Neuronal stem cell (in vitro differentiated cells): Measurements from ENCODE around the gene THRAP3.

ENCODE experiments used
- DNase-seq: peaks from one replicate; pipeline ENCODE4 v3.0.0-alpha.2; 2013; ENCODE audit warnings: low spot score
- H2AFZ ChIP-seq: one replicate; pipeline ENCODE4 v1.6.1; 2013; ENCODE audit warnings: mild to moderate bottlenecking, low read length, inconsistent platforms
- H2AK5ac ChIP-seq: 2 replicates; pipeline ENCODE4 v1.6.1; 2013; ENCODE audit warnings: low read depth, mild to moderate bottlenecking, inconsistent platforms, low read length, moderate library complexity, mixed read lengths
- H2BK120ac ChIP-seq: 2 replicates; pipeline ENCODE4 v1.6.1; 2013; ENCODE audit warnings: low read depth, mild to moderate bottlenecking, inconsistent platforms, low read length, moderate library complexity, mixed read lengths
- H2BK12ac ChIP-seq: one replicate; pipeline ENCODE4 v1.6.1; 2013; ENCODE audit warnings: low read length, inconsistent platforms
- H2BK15ac ChIP-seq: 2 replicates; pipeline ENCODE4 v1.6.1; 2013; ENCODE audit warnings: mild to moderate bottlenecking, low read length, inconsistent platforms, mixed read lengths
- H2BK5ac ChIP-seq: one replicate; pipeline ENCODE4 v1.6.1; 2013; ENCODE audit warnings: inconsistent platforms, mild to moderate bottlenecking, low read length, moderate library complexity
- H3K14ac ChIP-seq: one replicate; pipeline ENCODE4 v1.6.1; 2013; ENCODE audit warnings: low read length, inconsistent platforms
- H3K18ac ChIP-seq: 2 replicates; pipeline ENCODE4 v1.6.1; 2013; ENCODE audit warnings: low read length, inconsistent platforms
- H3K23ac ChIP-seq: 2 replicates; pipeline ENCODE4 v1.6.1; 2013; ENCODE audit warnings: low read depth, mild to moderate bottlenecking, mixed read lengths, low read length, inconsistent platforms; ENCODE audit not compliant: poor library complexity
- H3K27ac ChIP-seq: replicated peaks from 3 replicates; pipeline ENCODE4 v1.5.1; 2013; ENCODE audit warnings: low read length, inconsistent platforms
- H3K27me3 ChIP-seq, 3 experiments: 2 replicates each; pipeline ENCODE4 v1.6.1; 2013; ENCODE audit warnings: low read length in 3 of 3, mild to moderate bottlenecking in 2 of 3, inconsistent platforms in 1 of 3, low read depth in 1 of 3, mixed read lengths in 1 of 3, moderate library complexity in 1 of 3; ENCODE audit not compliant: control insufficient read depth in 3 of 3, insufficient read depth in 3 of 3
- H3K36me3 ChIP-seq, 2 donors: replicated peaks in 1 of 2; 2 replicates each; pipeline ENCODE4 v1.6.1; 2013; ENCODE audit warnings: low read length in 2 of 2; ENCODE audit not compliant: control insufficient read depth in 2 of 2, insufficient read depth in 2 of 2
- H3K4ac ChIP-seq: 2 replicates; pipeline ENCODE4 v1.6.1; 2013; ENCODE audit warnings: inconsistent platforms, mild to moderate bottlenecking, low read length, moderate library complexity
- H3K4me1 ChIP-seq, 2 donors: 1 replicate in 1 of 2; 2 replicates in 1 of 2; pipeline ENCODE4 v1.6.1; 2013; ENCODE audit warnings: low read length in 2 of 2, low read depth in 1 of 2; ENCODE audit not compliant: control insufficient read depth in 2 of 2, insufficient read depth in 1 of 2
- H3K4me2 ChIP-seq: one replicate; pipeline ENCODE4 v1.6.1; 2013; ENCODE audit warnings: mild to moderate bottlenecking, low read length, inconsistent platforms; ENCODE audit not compliant: insufficient read depth, poor library complexity, severe bottlenecking
- H3K4me3 ChIP-seq, 2 donors: 2 replicates each; pipeline ENCODE4 v1.5.1; 2013; ENCODE audit warnings: low read length in 2 of 2, mild to moderate bottlenecking in 2 of 2, inconsistent platforms in 1 of 2, moderate library complexity in 1 of 2
- H3K79me1 ChIP-seq: one replicate; pipeline ENCODE4 v1.6.1; 2013; ENCODE audit warnings: low read depth, mild to moderate bottlenecking, inconsistent platforms, low read length, moderate library complexity
- H3K9ac ChIP-seq: one replicate; pipeline ENCODE4 v1.6.1; 2013; ENCODE audit warnings: mild to moderate bottlenecking, low read depth, low read length, inconsistent platforms; ENCODE audit not compliant: poor library complexity
- H3K9me3 ChIP-seq, 2 donors: replicated peaks in 1 of 2; 2 replicates each; pipeline versions ENCODE3 to v1.6.1; 2013; ENCODE audit warnings: low read length in 2 of 2, mild to moderate bottlenecking in 2 of 2, inconsistent platforms in 1 of 2, low read depth in 1 of 2, mixed read lengths in 1 of 2, moderate library complexity in 1 of 2; ENCODE audit not compliant: control insufficient read depth in 2 of 2, insufficient read depth in 1 of 2
- H4K8ac ChIP-seq: one replicate; pipeline ENCODE4 v1.6.1; 2013; ENCODE audit warnings: low read depth, mild to moderate bottlenecking, inconsistent platforms, low read length, moderate library complexity
- H4K91ac ChIP-seq: one replicate; pipeline ENCODE4 v1.6.1; 2013; ENCODE audit warnings: low read length, low read depth, mild to moderate bottlenecking, inconsistent platforms; ENCODE audit not compliant: poor library complexity
- WGBS, 2 donors: extraction: QIAGEN DNeasy Blood & Tissue Kit; methylation state at CpG; one replicate each; pipeline ENCODE4 v1.1.7; 2013; ENCODE audit warnings: missing lambda C conversion rate in 2 of 2, mixed read lengths in 1 of 2; ENCODE audit not compliant: insufficient read length in 2 of 2, insufficient replicate concordance in 1 of 2; ENCODE audit errors: extremely low coverage in 2 of 2; 5-methylcytosine and 5-hydroxymethylcytosine counted together

Gene THRAP3

GRCh38 chr1:36344395-36344680 lies 120.1 kb downstream of the THRAP3 start:
- no peak for DNase-seq
- H3K14ac ChIP-seq: no peak overlapping the region
- H3K27ac ChIP-seq: no peak overlapping the region
- H4K8ac ChIP-seq: no peak overlapping the region
- no peak overlapping the region for H4K91ac ChIP-seq
- H3K4me2 ChIP-seq: no peak overlapping the region
- H2BK5ac ChIP-seq: no peak overlapping the region
- H2BK12ac ChIP-seq: no peak overlapping the region
- no peak overlapping the region for H3K9ac ChIP-seq
- peak overlapping the region; percentile 8 for H3K23ac ChIP-seq
- peaks cover 0 to 1% of the 10 kb centered on the region in 2 donors for H3K9me3 ChIP-seq
- no peak overlapping the region for H3K18ac ChIP-seq
- H3K27me3 ChIP-seq: no peaks in the 10 kb centered on the region
- peaks cover 3% of the 10 kb centered on the region for H3K79me1 ChIP-seq
- no peak overlapping the region for H2BK15ac ChIP-seq
- no peak overlapping the region for H2BK120ac ChIP-seq
- no peaks in the 10 kb centered on the region for H3K4me1 ChIP-seq
- H3K4ac ChIP-seq: no peak overlapping the region
- peaks cover 46 to 83% of the 10 kb centered on the region in 2 donors for H3K36me3 ChIP-seq
- WGBS, 2 donors: no CpG with 5 or more reads among the region's 8 CpGs
- no peak overlapping the region for H2AK5ac ChIP-seq
- no peak overlapping the region for H3K4me3 ChIP-seq
- no peak overlapping the region for H2AFZ ChIP-seq

GRCh38 chr1:36345353-36345752 lies 121.1 kb downstream of the THRAP3 start:
- Histone ChIP-seq H3K14ac (no peak overlapping the region), H3K9me3 (peaks cover 0 to 1% of the 10 kb centered on the region in 2 donors), H3K9ac (no peak overlapping the region), H4K91ac (no peak overlapping the region), H3K4ac (no peak overlapping the region), H3K4me2 (no peak overlapping the region), H3K4me3 (no peak overlapping the region), H2BK120ac (no peak overlapping the region), H3K27ac (no peak overlapping the region), H2BK5ac (no peak overlapping the region), H3K36me3 (peaks cover 47 to 77% of the 10 kb centered on the region in 2 donors), H3K79me1 (peaks cover 3% of the 10 kb centered on the region), H3K23ac (no peak overlapping the region), H3K27me3 (no peaks in the 10 kb centered on the region), H2AK5ac (no peak overlapping the region), H2BK12ac (no peak overlapping the region), H3K4me1 (peaks cover 2 to 4% of the 10 kb centered on the region in 2 donors), H2AFZ (no peak overlapping the region), H4K8ac (no peak overlapping the region), H2BK15ac (no peak overlapping the region), H3K18ac (no peak overlapping the region)
- DNase-seq: no peak
- no CpG with 5 or more reads among the region's 7 CpGs for WGBS, 2 donors

GRCh38 chr1:36346741-36347370 lies 122.6 kb downstream of the THRAP3 start:
- H3K27ac ChIP-seq: no peak overlapping the region
- no CpG with 5 or more reads among the region's 8 CpGs for WGBS, 2 donors
- no peak overlapping the region for H2BK12ac ChIP-seq

GRCh38 chr1:36349241-36349671 lies 125.0 kb downstream of the THRAP3 start:
- peak overlapping the region; percentile 31 for H2BK12ac ChIP-seq
- H3K23ac ChIP-seq: no peak overlapping the region
- peak overlapping the region; percentile 27 for H3K9ac ChIP-seq
- no peak overlapping the region for H3K14ac ChIP-seq
- no peak overlapping the region for H3K27ac ChIP-seq
- H3K36me3 ChIP-seq: peaks cover 39 to 76% of the 10 kb centered on the region in 2 donors
- H2BK15ac ChIP-seq: no peak overlapping the region
- peaks cover under 1% of the 10 kb centered on the region for H3K79me1 ChIP-seq
- peaks cover 0 to 1% of the 10 kb centered on the region in 2 donors for H3K9me3 ChIP-seq
- H3K4me1 ChIP-seq: peaks cover 26 to 29% of the 10 kb centered on the region in 2 donors
- DNase-seq: no peak
- peak overlapping the region; percentile 5 for H2BK5ac ChIP-seq
- no peak overlapping the region for H3K18ac ChIP-seq
- no peak overlapping the region for H2BK120ac ChIP-seq
- no peaks in the 10 kb centered on the region for H3K27me3 ChIP-seq
- WGBS, 2 donors: no CpG with 5 or more reads among the region's 7 CpGs
- no peak overlapping the region for H4K91ac ChIP-seq
- H2AK5ac ChIP-seq: peak overlapping the region; percentile 80
- H2AFZ ChIP-seq: no peak overlapping the region
- H3K4me3 ChIP-seq: no peak overlapping the region
- no peak overlapping the region for H3K4ac ChIP-seq
- no peak overlapping the region for H4K8ac ChIP-seq
- H3K4me2 ChIP-seq: no peak overlapping the region

More at GRCh38 chr1:36346741-36347370, 122.6 kb downstream of the THRAP3 start:
- Histone ChIP-seq H3K36me3 (peaks cover 50 to 72% of the 10 kb centered on the region in 2 donors), H3K4ac (no peak overlapping the region), H2AK5ac (no peak overlapping the region), H2BK15ac (no peak overlapping the region), H3K79me1 (peaks cover 2% of the 10 kb centered on the region), H3K14ac (no peak overlapping the region), H4K91ac (no peak overlapping the region), H3K4me2 (no peak overlapping the region), H3K18ac (no peak overlapping the region), H3K9me3 (peaks cover 0 to 1% of the 10 kb centered on the region in 2 donors), H2AFZ (no peak overlapping the region), H3K9ac (no peak overlapping the region), H2BK5ac (peak overlapping the region; percentile 68), H3K4me1 (peaks cover 14 to 18% of the 10 kb centered on the region in 2 donors), H2BK120ac (no peak overlapping the region), H3K4me3 (no peak overlapping the region), H3K27me3 (no peaks in the 10 kb centered on the region), H4K8ac (no peak overlapping the region), H3K23ac (no peak overlapping the region)
- no peak for DNase-seq
